Endometrium (tissue), 2 donors: ENCODE measurements around the gene IFFO2.

ENCODE experiments used
- FAIRE-seq: peaks from 2 replicates; lab custom pipeline; 2012; peaks lifted over from hg19 to GRCh38; lab: Jason Lieb, UNC
- donor health status: control.
- donor health status: control.

The IFFO2 gene

GRCh38 chr1:18972531-18972930 lies 16.1 kb upstream of the IFFO2 start:
- FAIRE-seq: no peak

- FAIRE-seq: no peak
Measured at GRCh38 chr1:18970762-18971161, 14.3 kb upstream of the IFFO2 start.

GRCh38 chr1:18970358-18970757 lies 13.9 kb upstream of the IFFO2 start:
- FAIRE-seq: no peak

GRCh38 chr1:18967066-18967690 lies 10.7 kb upstream of the IFFO2 start:
- no peak for FAIRE-seq

GRCh38 chr1:18965206-18966173 lies 9.0 kb upstream of the IFFO2 start:
- no peak for FAIRE-seq

GRCh38 chr1:18963968-18964367 lies 7.5 kb upstream of the IFFO2 start:
- FAIRE-seq: no peak

GRCh38 chr1:18962855-18963737 lies 6.6 kb upstream of the IFFO2 start:
- no peak for FAIRE-seq

- no peak for FAIRE-seq
Measured at GRCh38 chr1:18962121-18962721, 5.7 kb upstream of the IFFO2 start.

- FAIRE-seq: no peak
Measured at GRCh38 chr1:18960821-18961220, 4.3 kb upstream of the IFFO2 start.

GRCh38 chr1:18960409-18960808 lies 3.9 kb upstream of the IFFO2 start:
- no peak for FAIRE-seq

- FAIRE-seq: no peak
Measured at GRCh38 chr1:18959591-18959990, 3.1 kb upstream of the IFFO2 start.

- no peak for FAIRE-seq
Measured at GRCh38 chr1:18957532-18958300, 1.2 kb upstream of the IFFO2 start.

GRCh38 chr1:18957136-18957521 lies 653 bp upstream of the IFFO2 start:
- no peak for FAIRE-seq

- no peak for FAIRE-seq
Measured at GRCh38 chr1:18955441-18956192, 859 bp downstream of the IFFO2 start.

GRCh38 chr1:18955131-18955440 lies 1.4 kb downstream of the IFFO2 start:
- FAIRE-seq: no peak

- no peak for FAIRE-seq
Measured at GRCh38 chr1:18954270-18955071, 2.0 kb downstream of the IFFO2 start.

- FAIRE-seq: no peak
Measured at GRCh38 chr1:18953731-18954231, 2.7 kb downstream of the IFFO2 start.

GRCh38 chr1:18951818-18952391 lies 4.6 kb downstream of the IFFO2 start:
- no peak for FAIRE-seq

GRCh38 chr1:18951416-18951815 lies 5.1 kb downstream of the IFFO2 start:
- FAIRE-seq: no peak
